Smooth muscle cell (in vitro differentiated cells): Measurements from ENCODE around the gene SYNE1. TPM values are rescaled to one million over a fixed set of nuclear protein-coding genes. Genes with fewer than 3 reads are reported as not detected.

Source experiments
- DNase-seq: peaks from one replicate; lab custom pipeline; 2025; ENCODE audit not compliant: unreplicated experiment; lab: John Stamatoyannopoulos, UW
- H2AFZ ChIP-seq: fragments of 200-600 bp; sonication (generic); 2 replicates; pipeline ENCODE4 v1.6.0; 2016; ENCODE audit warnings: antibody characterized with exemption, low read depth, mild to moderate bottlenecking
- H3F3A ChIP-seq: fragments of 200-600 bp; sonication (generic); 2 replicates; pipeline ENCODE4 v1.6.0; 2017; ENCODE audit warnings: antibody characterized with exemption, low read depth
- H3K27ac ChIP-seq: fragments of 200-600 bp; sonication (generic); 2 replicates; pipeline ENCODE4 v1.5.1; 2016; ENCODE audit warnings: low read depth, mild to moderate bottlenecking
- H3K27me3 ChIP-seq: fragments of 200-600 bp; sonication (generic); 2 replicates; pipeline ENCODE4 v1.6.1; 2016; ENCODE audit warnings: low read depth, mild to moderate bottlenecking
- H3K36me3 ChIP-seq: fragments of 200-600 bp; sonication (generic); 2 replicates; pipeline ENCODE4 v1.5.1; 2016; ENCODE audit warnings: low read depth
- H3K4me1 ChIP-seq: fragments of 200-600 bp; sonication (generic); 2 replicates; pipeline ENCODE4 v1.5.1; 2016; ENCODE audit warnings: low read depth
- H3K4me2 ChIP-seq: fragments of 200-600 bp; sonication (generic); 2 replicates; pipeline ENCODE4 v1.6.0; 2016; ENCODE audit warnings: mild to moderate bottlenecking
- H3K4me3 ChIP-seq: fragments of 200-600 bp; sonication (generic); 2 replicates; pipeline ENCODE4 v1.5.1; 2016; ENCODE audit warnings: mild to moderate bottlenecking
- H3K79me2 ChIP-seq: fragments of 200-600 bp; sonication (generic); 2 replicates; pipeline ENCODE4 v1.6.0; 2016; ENCODE audit warnings: low read depth, mild to moderate bottlenecking
- H3K9ac ChIP-seq: fragments of 200-600 bp; sonication (generic); 2 replicates; pipeline ENCODE4 v1.6.0; 2016; ENCODE audit warnings: low read depth
- H3K9me3 ChIP-seq: fragments of 200-600 bp; sonication (generic); replicated peaks from 2 replicates; pipeline ENCODE4 v1.5.1; 2016; ENCODE audit warnings: low read depth
- H4K20me1 ChIP-seq: fragments of 200-600 bp; sonication (generic); 2 replicates; pipeline ENCODE4 v1.6.0; 2016; ENCODE audit warnings: low read depth
- WGBS: methylation state at CpG from one replicate; pipeline ENCODE4 v1.1.7; 2016; ENCODE audit warnings: low lambda C conversion rate; 5-methylcytosine and 5-hydroxymethylcytosine counted together
- polyA plus RNA-seq: library from polyadenylated mRNA; unstranded; fragments of >200 nt; fragmentation: Nextera tagmentation; extraction: Ambion mirVana; gene quantifications from 2 replicates; pipeline ENCODE4 v1.2.1, GENCODE V29; 2016
- total RNA-seq: library from RNA; depleted of rRNA; stranded (reverse); fragments of >200 nt; gene quantifications from 2 replicates; pipeline ENCODE4 v1.2.3, GENCODE V29; 2014
- TF ChIP-seq, protein P1 (sequence below): fragments of 200-600 bp; sonication (generic); IDR thresholded peaks from 2 replicates; pipeline ENCODE4 v1.5.1; 2017; ENCODE audit warnings: borderline replicate concordance, mild to moderate bottlenecking, antibody characterized with exemption; ENCODE audit not compliant: insufficient read depth, poor library complexity, severe bottlenecking

SYNE1 gene
- total and polyA plus RNA-seq, 2 experiments from 2014 or later, result 18.2 to 56.2 TPM

DNA sequence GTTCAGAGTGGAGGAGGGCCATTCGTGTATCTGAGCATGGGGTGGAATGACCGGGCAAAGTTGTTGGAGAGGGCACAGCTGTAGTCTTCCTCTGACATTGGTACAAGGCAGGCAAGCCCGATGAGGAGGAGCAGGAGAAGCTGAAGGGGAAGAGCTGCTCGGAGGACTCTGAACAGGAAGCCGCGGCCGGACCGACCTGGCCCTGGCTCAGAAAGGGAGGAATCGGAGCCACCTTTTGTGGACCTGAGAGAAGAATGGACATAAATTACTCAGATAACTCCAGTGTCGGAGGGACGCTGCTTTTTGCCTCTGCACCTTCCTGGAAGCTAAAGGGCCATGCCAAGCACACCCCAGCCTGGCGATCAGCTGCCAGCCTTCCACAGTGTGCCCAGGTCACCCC lies 514.7 kb downstream of the SYNE1 start:
- Histone ChIP-seq H3K4me2 (no peak overlapping the region), H4K20me1 (no peaks in the 10 kb centered on the region), H3K79me2 (no peaks in the 10 kb centered on the region)

DNA sequence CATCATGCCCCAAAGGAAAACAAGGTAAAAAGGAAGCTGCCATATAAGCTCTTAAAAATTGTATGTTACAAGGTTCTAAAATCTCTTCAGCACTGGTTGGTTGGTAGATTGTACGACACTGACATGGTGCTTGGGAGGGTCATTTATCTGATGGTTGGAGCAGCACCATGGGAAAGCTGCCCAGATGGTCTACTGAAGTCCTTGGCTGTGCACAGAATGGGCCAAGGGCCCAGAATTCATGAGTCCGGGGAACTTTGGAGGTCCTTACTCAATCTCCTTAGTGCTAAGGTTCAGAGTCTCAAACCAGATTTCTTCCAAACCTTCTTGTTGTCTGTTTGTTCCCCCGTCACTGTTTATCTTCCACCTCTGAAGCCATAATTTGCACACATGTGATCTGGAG lies 515.3 kb downstream of the SYNE1 start:
- H3K36me3 ChIP-seq, result no peaks in the 10 kb centered on the region
- WGBS, result 82% methylated on average over 3 of the region's 3 CpGs

More for the DNA sequence above, 514.7 kb downstream of the SYNE1 start:
- no peaks in the 10 kb centered on the region for H3K4me1 ChIP-seq
- no peaks in the 10 kb centered on the region for H3K27me3 ChIP-seq
- no peak overlapping the region for H3K4me3 ChIP-seq
- no peak overlapping the region for H3K27ac ChIP-seq
- no peaks in the 10 kb centered on the region for H3K9me3 ChIP-seq
- H2AFZ ChIP-seq, result no peak overlapping the region
- no peaks in the 10 kb centered on the region for H3K36me3 ChIP-seq
- TF ChIP-seq, protein P1, sequence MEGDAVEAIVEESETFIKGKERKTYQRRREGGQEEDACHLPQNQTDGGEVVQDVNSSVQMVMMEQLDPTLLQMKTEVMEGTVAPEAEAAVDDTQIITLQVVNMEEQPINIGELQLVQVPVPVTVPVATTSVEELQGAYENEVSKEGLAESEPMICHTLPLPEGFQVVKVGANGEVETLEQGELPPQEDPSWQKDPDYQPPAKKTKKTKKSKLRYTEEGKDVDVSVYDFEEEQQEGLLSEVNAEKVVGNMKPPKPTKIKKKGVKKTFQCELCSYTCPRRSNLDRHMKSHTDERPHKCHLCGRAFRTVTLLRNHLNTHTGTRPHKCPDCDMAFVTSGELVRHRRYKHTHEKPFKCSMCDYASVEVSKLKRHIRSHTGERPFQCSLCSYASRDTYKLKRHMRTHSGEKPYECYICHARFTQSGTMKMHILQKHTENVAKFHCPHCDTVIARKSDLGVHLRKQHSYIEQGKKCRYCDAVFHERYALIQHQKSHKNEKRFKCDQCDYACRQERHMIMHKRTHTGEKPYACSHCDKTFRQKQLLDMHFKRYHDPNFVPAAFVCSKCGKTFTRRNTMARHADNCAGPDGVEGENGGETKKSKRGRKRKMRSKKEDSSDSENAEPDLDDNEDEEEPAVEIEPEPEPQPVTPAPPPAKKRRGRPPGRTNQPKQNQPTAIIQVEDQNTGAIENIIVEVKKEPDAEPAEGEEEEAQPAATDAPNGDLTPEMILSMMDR, result no peak
- no peak overlapping the region for H3K9ac ChIP-seq
- 97% methylated on average over 12 of the region's 12 CpGs for WGBS
- no peak for DNase-seq
- H3F3A ChIP-seq, result no peaks in the 10 kb centered on the region

DNA sequence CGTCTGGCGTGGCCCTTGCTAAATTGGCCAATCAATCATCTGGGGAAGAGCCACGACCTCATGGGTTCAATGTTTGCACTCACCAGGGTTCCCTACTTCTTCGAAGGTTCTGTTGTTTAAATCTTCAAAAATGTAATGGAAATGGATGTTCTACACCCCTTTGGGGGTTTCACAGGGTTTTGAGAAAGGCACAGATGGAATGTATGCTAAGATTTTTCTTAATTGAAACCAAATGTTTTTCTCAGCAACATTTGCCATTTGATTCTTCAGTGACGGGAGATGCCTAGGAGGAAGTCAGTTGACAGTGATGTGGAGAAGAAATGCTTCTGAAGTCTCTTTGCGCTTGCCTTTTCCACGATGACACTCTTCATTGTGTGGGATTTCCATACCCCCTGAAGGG lies 517.3 kb downstream of the SYNE1 start:
- H3K9ac ChIP-seq, result no peak overlapping the region

More for the DNA sequence above, 515.3 kb downstream of the SYNE1 start:
- no peaks in the 10 kb centered on the region for H3K79me2 ChIP-seq
- no peak overlapping the region for H3K4me2 ChIP-seq
- no peaks in the 10 kb centered on the region for H3K9me3 ChIP-seq
- H3F3A ChIP-seq, result no peaks in the 10 kb centered on the region
- H3K9ac ChIP-seq, result no peak overlapping the region
- H4K20me1 ChIP-seq, result no peaks in the 10 kb centered on the region
- TF ChIP-seq, protein P1, result no peak
- no peak overlapping the region for H3K27ac ChIP-seq
- DNase-seq, result no peak
- no peaks in the 10 kb centered on the region for H3K4me1 ChIP-seq
- no peak overlapping the region for H2AFZ ChIP-seq
- no peaks in the 10 kb centered on the region for H3K27me3 ChIP-seq
- H3K4me3 ChIP-seq, result no peak overlapping the region

DNA sequence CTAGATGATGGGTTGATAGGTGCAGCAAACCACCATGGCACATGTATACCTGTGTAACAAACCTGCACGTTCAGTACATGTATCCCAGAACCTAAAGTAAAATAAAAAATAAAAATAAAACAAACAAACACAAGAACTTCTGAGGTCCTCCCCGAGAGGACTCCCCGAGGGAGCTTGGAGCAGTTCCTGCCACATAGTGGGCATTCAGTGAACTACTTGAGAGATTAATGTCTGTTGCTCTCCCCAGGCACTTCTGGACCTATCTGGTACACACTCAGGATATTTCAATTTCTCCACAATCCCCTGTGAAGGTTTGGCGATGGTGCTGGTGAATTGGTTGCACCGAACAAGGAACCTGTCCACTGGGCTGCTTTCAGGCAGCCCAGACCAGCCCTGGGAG lies 518.5 kb downstream of the SYNE1 start:
- no peak for DNase-seq
- Histone ChIP-seq H3K4me2 (no peak overlapping the region), H3K27ac (no peak overlapping the region), H3K4me1 (no peaks in the 10 kb centered on the region), H3K4me3 (no peak overlapping the region), H3F3A (no peaks in the 10 kb centered on the region), H3K79me2 (no peaks in the 10 kb centered on the region), H3K27me3 (no peaks in the 10 kb centered on the region), H3K36me3 (no peaks in the 10 kb centered on the region), H2AFZ (no peak overlapping the region), H3K9me3 (no peaks in the 10 kb centered on the region), H3K9ac (no peak overlapping the region), H4K20me1 (no peaks in the 10 kb centered on the region)
- 92% methylated on average over 5 of the region's 5 CpGs for WGBS
- TF ChIP-seq, protein P1, result no peak

More for the DNA sequence above, 517.3 kb downstream of the SYNE1 start:
- Histone ChIP-seq H3K4me3 (no peak overlapping the region), H3K9me3 (no peaks in the 10 kb centered on the region), H3K36me3 (no peaks in the 10 kb centered on the region), H3K4me2 (no peak overlapping the region), H4K20me1 (no peaks in the 10 kb centered on the region), H3K27me3 (no peaks in the 10 kb centered on the region), H3K79me2 (no peaks in the 10 kb centered on the region), H3K27ac (no peak overlapping the region), H3F3A (no peaks in the 10 kb centered on the region), H3K4me1 (no peaks in the 10 kb centered on the region), H2AFZ (no peak overlapping the region)
- 70% methylated on average over 7 of the region's 7 CpGs for WGBS
- no peak for DNase-seq
- TF ChIP-seq, protein P1, result no peak
